H9 (cell line): ENCODE results near the gene RFTN2. TPM values are rescaled to one million over a fixed set of nuclear protein-coding genes. Genes with fewer than 3 reads are reported as not detected.

ENCODE experiments used
- DNase-seq: peaks from one replicate; pipeline ENCODE4 v3.0.0-alpha.2; 2017
- H2AFZ ChIP-seq: one replicate; pipeline ENCODE4 v1.6.1; 2013; ENCODE audit warnings: mild to moderate bottlenecking, low read length, control low read depth, moderate library complexity
- H2AK5ac ChIP-seq: 2 replicates; pipeline ENCODE4 v1.6.1; 2013; ENCODE audit warnings: low read length, control low read depth, mixed read lengths; ENCODE audit not compliant: insufficient read length
- H2BK120ac ChIP-seq: one replicate; pipeline ENCODE4 v1.6.1; 2013; ENCODE audit warnings: low read depth, mild to moderate bottlenecking, low read length, control low read depth, inconsistent platforms; ENCODE audit not compliant: poor library complexity, severe bottlenecking
- H2BK12ac ChIP-seq: 2 replicates; pipeline ENCODE4 v1.6.1; 2013; ENCODE audit warnings: low read length, control low read depth, mixed read lengths, low read depth; ENCODE audit not compliant: insufficient read length
- H2BK15ac ChIP-seq: 2 replicates; pipeline ENCODE4 v1.6.1; 2013; ENCODE audit warnings: low read depth, low read length, control low read depth
- H2BK20ac ChIP-seq: one replicate; pipeline ENCODE4 v1.6.1; 2013; ENCODE audit warnings: low read depth, mild to moderate bottlenecking, low read length, control low read depth, inconsistent platforms; ENCODE audit not compliant: poor library complexity, severe bottlenecking
- H2BK5ac ChIP-seq: 2 replicates; pipeline ENCODE4 v1.6.1; 2013; ENCODE audit warnings: low read length, control low read depth, mixed read lengths; ENCODE audit not compliant: insufficient read length
- H3K14ac ChIP-seq: 2 replicates; pipeline ENCODE4 v1.6.1; 2013; ENCODE audit warnings: low read length, control low read depth; ENCODE audit not compliant: insufficient read depth
- H3K18ac ChIP-seq: 2 replicates; pipeline ENCODE4 v1.6.1; 2013; ENCODE audit warnings: low read depth, mild to moderate bottlenecking, mixed read lengths, low read length, control low read depth; ENCODE audit not compliant: insufficient read length
- H3K23ac ChIP-seq: 2 replicates; pipeline ENCODE4 v1.6.1; 2013; ENCODE audit warnings: low read length, control low read depth, mixed read lengths, low read depth; ENCODE audit not compliant: insufficient read length
- H3K23me2 ChIP-seq: 2 replicates; pipeline ENCODE4 v1.6.1; 2013; ENCODE audit warnings: low read depth, mild to moderate bottlenecking, mixed read lengths, low read length, control low read depth; ENCODE audit not compliant: insufficient read length, poor library complexity, severe bottlenecking
- H3K27ac ChIP-seq: 2 replicates; pipeline ENCODE4 v1.5.1; 2013; ENCODE audit warnings: low read length, control low read depth, mixed read lengths, low read depth; ENCODE audit not compliant: insufficient read length
- H3K27me3 ChIP-seq: 2 replicates; pipeline ENCODE4 v1.6.1; 2013; ENCODE audit warnings: low read length, control low read depth, inconsistent platforms; ENCODE audit not compliant: insufficient read depth
- H3K4ac ChIP-seq: 2 replicates; pipeline ENCODE4 v1.6.1; 2013; ENCODE audit warnings: low read depth, mild to moderate bottlenecking, control low read depth, inconsistent platforms, low read length, moderate library complexity
- H3K4me1 ChIP-seq: 2 replicates; pipeline ENCODE4 v1.6.1; 2013; ENCODE audit warnings: low read length, control low read depth, inconsistent platforms; ENCODE audit not compliant: insufficient read depth
- H3K4me2 ChIP-seq: 2 replicates; pipeline ENCODE4 v1.6.1; 2013; ENCODE audit warnings: low read length, control low read depth, mixed read lengths; ENCODE audit not compliant: insufficient read length, insufficient read depth
- H3K56ac ChIP-seq: 2 replicates; pipeline ENCODE4 v1.6.1; 2013; ENCODE audit warnings: low read depth, mild to moderate bottlenecking, mixed read lengths, low read length, control low read depth; ENCODE audit not compliant: insufficient read length
- H3K79me1 ChIP-seq: 2 replicates; pipeline ENCODE4 v1.6.1; 2013; ENCODE audit warnings: low read depth, mild to moderate bottlenecking, moderate library complexity, low read length, control low read depth, inconsistent platforms; ENCODE audit not compliant: insufficient read depth, poor library complexity, severe bottlenecking
- H3K79me2 ChIP-seq: 2 replicates; pipeline ENCODE4 v1.6.1; 2013; ENCODE audit warnings: low read length, control low read depth, inconsistent platforms; ENCODE audit not compliant: insufficient read depth
- H3K9ac ChIP-seq: 2 replicates; pipeline ENCODE4 v1.6.1; 2013; ENCODE audit warnings: low read length, control low read depth, mixed read lengths; ENCODE audit not compliant: insufficient read length; ENCODE audit errors: extremely low read depth
- H3K9me3 ChIP-seq: one replicate; pipeline ENCODE4 v1.6.1; 2013; ENCODE audit warnings: low read depth, low read length, inconsistent platforms; ENCODE audit not compliant: control insufficient read depth
- H3T11ph ChIP-seq: one replicate; pipeline ENCODE4 v1.6.1; 2013; ENCODE audit warnings: mild to moderate bottlenecking, low read length, control low read depth, inconsistent platforms
- H4K20me1 ChIP-seq: one replicate; pipeline ENCODE4 v1.6.1; 2013; ENCODE audit not compliant: control insufficient read depth, insufficient read length, insufficient read depth
- H4K5ac ChIP-seq: 2 replicates; pipeline ENCODE4 v1.6.1; 2013; ENCODE audit warnings: low read depth, mild to moderate bottlenecking, mixed read lengths, low read length, control low read depth; ENCODE audit not compliant: insufficient read length
- H4K8ac ChIP-seq: replicated peaks from 2 replicates; pipeline ENCODE4 v1.6.1; 2013; ENCODE audit warnings: low read length, control low read depth, mixed read lengths, low read depth; ENCODE audit not compliant: insufficient read length
- H4K91ac ChIP-seq: 2 replicates; pipeline ENCODE4 v1.6.1; 2013; ENCODE audit warnings: low read depth, mild to moderate bottlenecking, moderate library complexity, mixed read lengths, low read length, control low read depth; ENCODE audit not compliant: insufficient read length
- H3K27ac Mint-ChIP-seq, 3 experiments: 2 replicates in 2 of 3; 3 replicates in 1 of 3; pipeline ENCODE4 v1.8.0; 2020 to 2021; ENCODE audit warnings: mixed read lengths in 3 of 3, mild to moderate bottlenecking in 1 of 3, moderate library complexity in 1 of 3
- H3K27me3 Mint-ChIP-seq: 2 replicates; pipeline ENCODE4 v1.8.0; 2021; ENCODE audit warnings: low read depth, mild to moderate bottlenecking, moderate library complexity, mixed read lengths
- H3K36me3 Mint-ChIP-seq, 3 experiments: 2 replicates in 2 of 3; 3 replicates in 1 of 3; pipeline ENCODE4 v1.8.0; 2020 to 2021; ENCODE audit warnings: low read depth in 3 of 3, mixed read lengths in 3 of 3; ENCODE audit not compliant: insufficient read depth in 1 of 3
- H3K4me1 Mint-ChIP-seq, 2 experiments: 2 replicates each; pipeline ENCODE4 v1.8.0; 2020; ENCODE audit warnings: mixed read lengths in 2 of 2
- H3K4me3 Mint-ChIP-seq, 2 experiments: 2 replicates in 1 of 2; 3 replicates in 1 of 2; pipeline ENCODE4 v1.8.0; 2020 to 2021; ENCODE audit warnings: mild to moderate bottlenecking in 2 of 2, mixed read lengths in 2 of 2, moderate library complexity in 1 of 2
- H3K9me3 Mint-ChIP-seq, 2 experiments: 2 replicates in 1 of 2; 3 replicates in 1 of 2; pipeline ENCODE4 v1.8.0; 2020; ENCODE audit warnings: mild to moderate bottlenecking in 2 of 2, mixed read lengths in 2 of 2, moderate library complexity in 1 of 2
- WGBS: extraction: QIAGEN DNeasy Blood & Tissue Kit; methylation state at CpG from one replicate; pipeline ENCODE4 v1.1.7; 2013; ENCODE audit warnings: missing lambda C conversion rate, low lambda C conversion rate, mixed read lengths; ENCODE audit not compliant: insufficient read length; ENCODE audit errors: extremely low coverage; 5-methylcytosine and 5-hydroxymethylcytosine counted together
- total RNA-seq: library from RNA; stranded (reverse); gene quantifications from 2 replicates; pipeline ENCODE4 v1.2.1, GENCODE V29; 2021
- TF ChIP-seq, protein P1 (sequence below): fragments of 200-600 bp; sonication (generic); conservative IDR thresholded peaks from 3 replicates; pipeline ENCODE4 v1.8.0; 2021; ENCODE audit warnings: antibody characterized with exemption, mild to moderate bottlenecking

RFTN2 gene
- total RNA-seq, 1 experiment from 2014 or later = 0.28 TPM

- WGBS = no CpG with 5 or more reads among the region's 3 CpGs
- Histone ChIP-seq H3K27ac (no peak overlapping the region), H2BK15ac (no peak overlapping the region), H3K56ac (no peak overlapping the region), H2BK20ac (no peak overlapping the region), H4K91ac (no peak overlapping the region), H3K79me2 (no peaks in the 10 kb centered on the region), H2AK5ac (no peak overlapping the region), H3K79me1 (no peaks in the 10 kb centered on the region), H3K23me2 (no peaks in the 10 kb centered on the region), H3K23ac (no peak overlapping the region), H3K4me1 (no peaks in the 10 kb centered on the region), H3K9me3 (no peaks in the 10 kb centered on the region), H4K5ac (no peak overlapping the region), H3K4me2 (no peak overlapping the region), H2BK120ac (no peak overlapping the region), H4K8ac (no peak overlapping the region), H4K20me1 (no peaks in the 10 kb centered on the region), H3K27me3 (no peaks in the 10 kb centered on the region), H2BK12ac (no peak overlapping the region), H3K18ac (no peak overlapping the region), H3K9ac (no peak overlapping the region), H3T11ph (no peak overlapping the region), H2AFZ (no peak overlapping the region), H3K14ac (no peak overlapping the region), H2BK5ac (no peak overlapping the region), H3K4ac (no peak overlapping the region)
- no peak overlapping the region for H3K27ac Mint-ChIP-seq
- H3K4me1 Mint-ChIP-seq = peaks cover 22 to 27% of the 10 kb centered on the region in 2 experiments
- H3K9me3 Mint-ChIP-seq = peaks cover 21 to 37% of the 10 kb centered on the region in 2 experiments
- H3K4me3 Mint-ChIP-seq = no peak overlapping the region
- no peaks in the 10 kb centered on the region for H3K27me3 Mint-ChIP-seq
- DNase-seq = no peak
- peaks cover 14 to 38% (median 34%) of the 10 kb centered on the region in 3 experiments for H3K36me3 Mint-ChIP-seq
- TF ChIP-seq, protein P1, sequence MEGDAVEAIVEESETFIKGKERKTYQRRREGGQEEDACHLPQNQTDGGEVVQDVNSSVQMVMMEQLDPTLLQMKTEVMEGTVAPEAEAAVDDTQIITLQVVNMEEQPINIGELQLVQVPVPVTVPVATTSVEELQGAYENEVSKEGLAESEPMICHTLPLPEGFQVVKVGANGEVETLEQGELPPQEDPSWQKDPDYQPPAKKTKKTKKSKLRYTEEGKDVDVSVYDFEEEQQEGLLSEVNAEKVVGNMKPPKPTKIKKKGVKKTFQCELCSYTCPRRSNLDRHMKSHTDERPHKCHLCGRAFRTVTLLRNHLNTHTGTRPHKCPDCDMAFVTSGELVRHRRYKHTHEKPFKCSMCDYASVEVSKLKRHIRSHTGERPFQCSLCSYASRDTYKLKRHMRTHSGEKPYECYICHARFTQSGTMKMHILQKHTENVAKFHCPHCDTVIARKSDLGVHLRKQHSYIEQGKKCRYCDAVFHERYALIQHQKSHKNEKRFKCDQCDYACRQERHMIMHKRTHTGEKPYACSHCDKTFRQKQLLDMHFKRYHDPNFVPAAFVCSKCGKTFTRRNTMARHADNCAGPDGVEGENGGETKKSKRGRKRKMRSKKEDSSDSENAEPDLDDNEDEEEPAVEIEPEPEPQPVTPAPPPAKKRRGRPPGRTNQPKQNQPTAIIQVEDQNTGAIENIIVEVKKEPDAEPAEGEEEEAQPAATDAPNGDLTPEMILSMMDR = no peak
Measured at GRCh38 chr2:197668296-197668695, 7.1 kb downstream of the RFTN2 start.
